Stimulated activated naive B cell treated with anti-CD40 and anti-IgM and Interleukin-4, amounts not matched to agents 10 μg/mL and 1 μg/mL and 100 μg/mL, for 72 hours (primary cell): Measurements from ENCODE around the gene LRRC8B.
A peak's percentile ranks its signal among the peaks of the same experiment; 100 is the strongest.

Experiments
- ATAC-seq, 2 donors: fragments of 150-1000 bp; cut with Tn5 transposase; replicated peaks; 2 replicates each; pipeline ENCODE4 v1.10.0; 2021; ENCODE audit warnings: moderate library complexity in 1 of 2
- DNase-seq: peaks from one replicate; pipeline ENCODE4 v3.0.0; 2021
- H3K27ac Mint-ChIP-seq: one replicate; pipeline ENCODE4 v1.8.0; 2022; ENCODE audit warnings: mild to moderate bottlenecking, mixed read lengths
- H3K27me3 Mint-ChIP-seq, 2 donors: one replicate each; pipeline ENCODE4 v1.8.0; 2022; ENCODE audit warnings: mixed read lengths in 2 of 2
- H3K36me3 Mint-ChIP-seq, 2 donors: one replicate each; pipeline ENCODE4 v1.8.0; 2022; ENCODE audit warnings: mixed read lengths in 2 of 2, mild to moderate bottlenecking in 1 of 2
- H3K4me1 Mint-ChIP-seq, 2 donors: one replicate each; pipeline ENCODE4 v1.8.0; 2022; ENCODE audit warnings: mixed read lengths in 2 of 2, mild to moderate bottlenecking in 1 of 2
- H3K4me3 Mint-ChIP-seq, 2 donors: one replicate each; pipeline ENCODE4 v1.8.0; 2022; ENCODE audit warnings: mild to moderate bottlenecking in 2 of 2, mixed read lengths in 2 of 2, moderate library complexity in 1 of 2
- H3K9me3 Mint-ChIP-seq, 2 donors: one replicate each; pipeline ENCODE4 v1.8.0; 2022; ENCODE audit warnings: mixed read lengths in 2 of 2, mild to moderate bottlenecking in 1 of 2

LRRC8B gene

GRCh38 chr1:89607586-89608318 lies 83.1 kb downstream of the LRRC8B start:
- H3K4me3 Mint-ChIP-seq, result no peak overlapping the region
- no peaks in the 10 kb centered on the region for H3K9me3 Mint-ChIP-seq
- no peak for ATAC-seq
- no peaks in the 10 kb centered on the region for H3K27me3 Mint-ChIP-seq
- no peak for DNase-seq
- peak overlapping the region; percentile 14 for H3K27ac Mint-ChIP-seq
- peaks cover 10 to 30% of the 10 kb centered on the region in 2 donors for H3K36me3 Mint-ChIP-seq
- peaks cover 61 to 93% of the 10 kb centered on the region in 2 donors for H3K4me1 Mint-ChIP-seq

GRCh38 chr1:89608319-89608983 lies 83.8 kb downstream of the LRRC8B start:
- ATAC-seq, result peak; percentile 18 to 31
- H3K27me3 Mint-ChIP-seq, result no peaks in the 10 kb centered on the region
- H3K4me3 Mint-ChIP-seq, result no peak overlapping the region
- H3K9me3 Mint-ChIP-seq, result no peaks in the 10 kb centered on the region
- no peak overlapping the region for H3K27ac Mint-ChIP-seq
- peaks cover 57 to 86% of the 10 kb centered on the region in 2 donors for H3K4me1 Mint-ChIP-seq
- no peak for DNase-seq
- H3K36me3 Mint-ChIP-seq, result peaks cover 10 to 30% of the 10 kb centered on the region in 2 donors

- H3K4me1 Mint-ChIP-seq, result peaks cover 52 to 81% of the 10 kb centered on the region in 2 donors
- DNase-seq (no peak), ATAC-seq (no peak)
- no peak overlapping the region for H3K4me3 Mint-ChIP-seq
- H3K9me3 Mint-ChIP-seq, result no peaks in the 10 kb centered on the region
- H3K27me3 Mint-ChIP-seq, result no peaks in the 10 kb centered on the region
- peaks cover 12 to 32% of the 10 kb centered on the region in 2 donors for H3K36me3 Mint-ChIP-seq
- H3K27ac Mint-ChIP-seq, result peak overlapping the region; percentile 71
Measured at GRCh38 chr1:89608984-89609725, 84.5 kb downstream of the LRRC8B start.

DNA sequence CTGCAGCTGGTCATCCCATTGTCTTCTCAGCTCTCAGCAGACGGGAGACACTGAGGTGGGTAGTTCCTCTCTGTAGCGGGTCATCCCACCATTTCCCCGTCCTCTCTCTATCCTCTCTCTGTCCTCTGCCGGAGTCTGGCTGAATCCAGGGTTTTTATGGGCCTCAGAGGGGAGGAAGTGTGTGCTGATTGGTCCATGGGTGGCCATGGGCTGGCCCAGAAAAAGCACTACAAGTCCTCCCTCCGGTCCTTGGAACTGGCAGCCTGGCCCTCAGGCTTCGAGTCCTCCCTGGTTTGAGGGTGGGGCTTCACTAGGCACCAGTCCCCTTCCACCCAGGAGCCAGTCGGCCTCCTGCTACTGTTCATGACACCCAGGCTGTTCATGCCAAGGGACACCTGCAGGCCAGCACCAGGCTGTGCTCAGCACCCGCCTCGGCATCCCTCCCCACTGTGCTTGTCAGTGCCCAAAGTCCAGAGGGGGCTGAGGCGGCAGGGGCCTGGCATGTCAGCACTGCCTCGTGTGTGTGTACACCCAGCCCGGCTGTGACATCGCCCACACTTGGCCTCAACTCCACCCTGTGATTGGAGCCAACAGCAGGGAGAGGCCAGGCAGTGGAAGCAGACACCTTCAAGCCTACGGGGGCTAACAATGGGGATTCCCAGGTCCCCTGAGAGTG lies 85.3 kb downstream of the LRRC8B start:
- H3K27ac Mint-ChIP-seq, result peak overlapping the region; percentile 14
- H3K9me3 Mint-ChIP-seq, result no peaks in the 10 kb centered on the region
- H3K4me3 Mint-ChIP-seq, result no peak overlapping the region
- no peak for DNase-seq
- no peaks in the 10 kb centered on the region for H3K27me3 Mint-ChIP-seq
- ATAC-seq, result no peak
- H3K36me3 Mint-ChIP-seq, result peaks cover 15 to 36% of the 10 kb centered on the region in 2 donors
- H3K4me1 Mint-ChIP-seq, result peaks cover 47 to 79% of the 10 kb centered on the region in 2 donors

- peak overlapping the region; percentile 68 for H3K27ac Mint-ChIP-seq
Measured at GRCh38 chr1:89610457-89611011, 85.9 kb downstream of the LRRC8B start.

DNA sequence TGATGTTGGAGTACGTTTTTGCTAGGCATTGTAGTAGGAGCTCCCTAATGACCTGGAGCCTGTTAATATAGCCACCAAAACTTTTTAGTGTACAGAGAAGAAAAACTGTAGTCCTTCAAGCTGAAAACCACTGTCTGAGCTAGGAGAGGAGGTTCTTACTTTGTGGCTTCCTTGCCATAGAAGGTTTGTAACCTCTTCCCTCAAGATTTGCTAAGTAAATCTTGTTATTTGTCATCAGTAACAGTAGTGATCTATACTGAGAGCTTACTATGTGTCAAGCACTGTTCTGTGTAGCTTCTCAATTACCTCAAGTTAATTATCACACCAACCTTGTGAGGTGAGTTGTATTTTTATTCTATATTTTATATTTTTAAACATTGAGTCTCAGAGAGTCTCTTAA lies 87.1 kb downstream of the LRRC8B start:
- DNase-seq (no peak), ATAC-seq (peak; percentile 92 to 93)
- Mint-ChIP-seq H3K4me3 (no peak overlapping the region), H3K27me3 (no peaks in the 10 kb centered on the region), H3K36me3 (peaks cover 19 to 32% of the 10 kb centered on the region in 2 donors), H3K27ac (no peak overlapping the region), H3K4me1 (peaks cover 31 to 61% of the 10 kb centered on the region in 2 donors), H3K9me3 (no peaks in the 10 kb centered on the region)

More at GRCh38 chr1:89610457-89611011, 85.9 kb downstream of the LRRC8B start:
- no peak for ATAC-seq
- no peaks in the 10 kb centered on the region for H3K9me3 Mint-ChIP-seq
- H3K36me3 Mint-ChIP-seq, result peaks cover 14 to 31% of the 10 kb centered on the region in 2 donors
- no peaks in the 10 kb centered on the region for H3K27me3 Mint-ChIP-seq
- peaks cover 41 to 73% of the 10 kb centered on the region in 2 donors for H3K4me1 Mint-ChIP-seq
- no peak for DNase-seq
- H3K4me3 Mint-ChIP-seq, result no peak overlapping the region

DNA sequence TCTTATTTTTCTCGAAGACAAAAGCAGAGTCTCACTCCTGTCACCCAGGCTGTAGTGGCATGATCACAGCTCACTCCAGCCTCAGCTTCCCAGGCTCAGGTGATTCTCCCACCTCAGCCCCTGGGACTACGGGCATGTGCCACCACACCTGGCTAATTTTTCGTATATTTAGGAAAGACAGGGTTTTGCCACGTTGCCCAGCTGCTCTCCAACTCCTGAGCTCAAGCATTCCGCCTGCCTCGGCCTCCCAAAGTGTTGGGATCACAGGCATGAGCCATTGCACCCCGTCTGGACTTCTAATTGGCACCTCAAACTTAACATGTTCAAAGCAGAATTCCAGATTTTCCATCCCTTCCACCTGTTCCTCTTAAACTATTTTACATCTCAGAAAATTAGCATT lies 89.3 kb downstream of the LRRC8B start:
- Mint-ChIP-seq H3K9me3 (peaks cover 5 to 8% of the 10 kb centered on the region in 2 donors), H3K4me3 (no peak overlapping the region), H3K36me3 (peaks cover 36 to 48% of the 10 kb centered on the region in 2 donors), H3K4me1 (peaks cover 18 to 39% of the 10 kb centered on the region in 2 donors), H3K27ac (peak overlapping the region; percentile 21), H3K27me3 (no peaks in the 10 kb centered on the region)
- DNase-seq (no peak), ATAC-seq (no peak)

DNA sequence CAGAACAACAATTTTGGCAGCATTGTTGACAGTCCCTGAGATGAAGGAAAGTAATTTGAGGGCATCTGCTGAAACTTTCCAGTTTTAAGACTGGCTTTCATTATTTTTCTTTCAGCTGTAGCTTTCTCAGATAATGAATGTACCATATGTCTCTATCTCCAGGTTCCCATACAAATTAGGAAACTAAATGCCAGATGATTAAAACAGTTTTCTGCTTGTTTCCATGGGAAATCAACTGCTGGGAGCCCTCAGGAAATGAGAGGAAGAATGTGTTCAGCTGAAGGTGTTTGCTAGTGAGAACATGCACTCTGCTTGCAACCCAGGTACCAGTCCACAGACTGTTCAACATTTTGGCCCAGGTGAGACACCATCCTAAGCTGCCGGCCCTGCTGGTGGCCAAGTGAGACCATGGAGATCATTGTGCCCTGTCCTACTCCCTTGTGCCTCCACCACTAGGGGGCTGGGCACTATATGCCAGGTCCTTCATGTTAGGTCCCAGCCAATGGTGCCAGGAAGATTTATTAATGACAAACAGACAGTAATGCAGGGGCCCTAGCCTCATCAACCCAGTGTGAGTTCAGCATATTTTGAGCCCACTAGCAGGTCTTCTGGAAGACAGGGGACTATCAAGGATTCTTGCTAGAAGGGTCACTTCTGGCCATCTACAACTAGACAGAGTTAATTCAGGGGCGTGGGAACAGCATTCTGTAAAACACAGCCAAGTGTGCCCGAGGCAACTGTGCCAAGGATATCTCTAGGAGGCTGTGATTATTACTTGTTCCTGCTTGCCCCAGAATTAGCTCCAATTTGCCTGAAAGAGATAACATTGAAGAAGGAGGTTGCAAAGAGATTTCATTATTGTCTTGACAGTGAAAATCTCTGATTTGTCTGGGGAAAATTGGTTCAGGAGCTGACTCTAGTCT lies 91.3 kb downstream of the LRRC8B start:
- Mint-ChIP-seq H3K9me3 (peaks cover 5 to 8% of the 10 kb centered on the region in 2 donors), H3K4me1 (peaks cover 9 to 21% of the 10 kb centered on the region in 2 donors), H3K27ac (no peak overlapping the region), H3K36me3 (peaks cover 32 to 41% of the 10 kb centered on the region in 2 donors), H3K27me3 (no peaks in the 10 kb centered on the region), H3K4me3 (no peak overlapping the region)
- DNase-seq, result no peak
- peak; percentile 16 to 30 for ATAC-seq

GRCh38 chr1:89616844-89617627 lies 92.4 kb downstream of the LRRC8B start:
- Mint-ChIP-seq H3K9me3 (peaks cover 5 to 8% of the 10 kb centered on the region in 2 donors), H3K4me3 (no peak overlapping the region), H3K36me3 (peaks cover 31 to 45% of the 10 kb centered on the region in 2 donors), H3K27me3 (no peaks in the 10 kb centered on the region), H3K27ac (no peak overlapping the region), H3K4me1 (peaks cover 4 to 13% of the 10 kb centered on the region in 2 donors)
- ATAC-seq (no peak), DNase-seq (no peak)

DNA sequence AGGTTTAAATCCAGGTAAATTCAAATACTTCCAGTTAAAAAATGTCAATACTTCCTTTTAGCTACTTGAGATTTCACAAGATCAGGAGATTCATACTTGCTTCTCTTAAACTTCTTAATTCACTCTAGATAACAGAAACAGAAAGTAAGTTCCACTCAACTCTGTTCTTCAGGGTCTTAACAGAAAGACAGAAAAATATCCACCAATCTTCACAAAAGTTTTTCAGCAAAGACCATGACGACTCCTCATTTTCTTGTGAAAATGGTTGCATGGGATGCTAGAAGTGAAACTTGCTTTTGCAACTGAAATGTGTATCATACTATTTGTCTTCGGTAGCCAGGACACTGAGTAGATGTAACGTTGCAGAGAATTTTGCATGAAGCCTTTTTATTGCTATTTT lies 96.0 kb downstream of the LRRC8B start:
- H3K9me3 Mint-ChIP-seq, result peaks cover 5 to 8% of the 10 kb centered on the region in 2 donors
- H3K27me3 Mint-ChIP-seq, result no peaks in the 10 kb centered on the region
- no peak for ATAC-seq
- peaks cover 0 to 4% of the 10 kb centered on the region in 2 donors for H3K4me1 Mint-ChIP-seq
- DNase-seq, result no peak
- H3K27ac Mint-ChIP-seq, result no peak overlapping the region
- no peak overlapping the region for H3K4me3 Mint-ChIP-seq
- H3K36me3 Mint-ChIP-seq, result peaks cover 32 to 51% of the 10 kb centered on the region in 2 donors

DNA sequence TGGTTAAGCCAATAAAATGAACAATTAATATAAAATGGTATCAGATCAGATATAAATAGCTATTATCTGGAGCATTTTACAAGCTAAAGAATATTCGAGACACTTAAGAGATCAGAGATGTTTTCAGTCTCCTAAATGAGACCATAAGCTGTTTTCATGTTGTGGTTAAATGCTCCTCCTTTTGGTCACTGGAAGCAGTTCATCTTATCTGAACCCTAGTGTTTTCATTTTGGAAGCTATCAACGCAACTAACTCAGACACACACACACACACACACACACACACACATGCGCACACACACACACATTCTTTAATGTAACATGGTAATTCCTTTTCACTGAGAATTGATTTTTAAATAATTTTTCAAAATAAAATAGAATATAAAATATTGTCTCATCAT lies 98.3 kb downstream of the LRRC8B start:
- ATAC-seq (no peak), DNase-seq (no peak)
- peaks cover 15 to 31% of the 10 kb centered on the region in 2 donors for H3K36me3 Mint-ChIP-seq
- H3K27me3 Mint-ChIP-seq, result no peaks in the 10 kb centered on the region
- H3K27ac Mint-ChIP-seq, result no peak overlapping the region
- peaks cover 10 to 16% of the 10 kb centered on the region in 2 donors for H3K4me1 Mint-ChIP-seq
- H3K4me3 Mint-ChIP-seq, result no peak overlapping the region
- H3K9me3 Mint-ChIP-seq, result peaks cover 3 to 5% of the 10 kb centered on the region in 2 donors

GRCh38 chr1:89624314-89624713 lies 99.7 kb downstream of the LRRC8B start:
- no peak overlapping the region for H3K27ac Mint-ChIP-seq
- peaks cover 13 to 27% of the 10 kb centered on the region in 2 donors for H3K4me1 Mint-ChIP-seq
- no peak overlapping the region for H3K4me3 Mint-ChIP-seq
- no peak for ATAC-seq
- no peak for DNase-seq
- H3K9me3 Mint-ChIP-seq, result no peaks in the 10 kb centered on the region
- H3K27me3 Mint-ChIP-seq, result no peaks in the 10 kb centered on the region
- H3K36me3 Mint-ChIP-seq, result peaks cover 13 to 31% of the 10 kb centered on the region in 2 donors
